Activated naive CD4-positive, alpha-beta T cell treated with anti-CD3 and anti-CD28 coated beads for 36 hours (primary cell): ENCODE measurements around the gene UTS2R. TPM values are rescaled to one million over a fixed set of nuclear protein-coding genes. Genes with fewer than 3 reads are reported as not detected.

Experiments used
- total RNA-seq, 2 experiments: library from RNA; stranded (reverse); gene quantifications; one replicate each; pipeline ENCODE4 v1.2.3, GENCODE V29; 2021

The UTS2R gene
- total RNA-seq, 2 experiments from 2014 or later = not detected

Other genes with a start within 250 kb of the UTS2R start
- 10 to 100 TPM; 40.7 to 43.9 TPM for gene CCDC57, start 158.9 kb upstream of the UTS2R start, total RNA-seq
- gene SLC16A3, start 142.7 kb upstream of the UTS2R start, total RNA-seq = 10 to 100 TPM; 15.2 to 18.3 TPM
- gene CSNK1D, start 98.1 kb upstream of the UTS2R start, total RNA-seq = 100 to 1,000 TPM in 1 of 2 experiments, 10 to 100 TPM in 1; 99.8 to 100 TPM
- gene CD7, start 54.2 kb upstream of the UTS2R start, total RNA-seq = 100 to 1,000 TPM; 635 to 646 TPM
- gene SECTM1, start 38.0 kb upstream of the UTS2R start, total RNA-seq = 1 to 10 TPM; 2.8 to 3.8 TPM
- under 1 TPM in 1 of 2 experiments, not detected in 1; 0.21 TPM for gene TEX19, start 12.5 kb upstream of the UTS2R start, total RNA-seq
- 10 to 100 TPM; 22.4 to 26.3 TPM for gene HEXD, start 46.6 kb downstream of the UTS2R start, total RNA-seq
- 10 to 100 TPM; 31.1 to 32.9 TPM for gene OGFOD3, start 46.8 kb downstream of the UTS2R start, total RNA-seq
- gene CYBC1, start 79.0 kb downstream of the UTS2R start, total RNA-seq = 100 to 1,000 TPM; 292 to 294 TPM
- gene NARF, start 87.0 kb downstream of the UTS2R start, total RNA-seq = 10 to 100 TPM; 64.2 to 69.3 TPM
- gene FOXK2, start 148.0 kb downstream of the UTS2R start, total RNA-seq = 10 to 100 TPM; 48.8 to 51.4 TPM